ENCODE data around the gene TCERG1L.

The TCERG1L gene

GRCh38 chr10:131311661-131312477, at the start of gene TCERG1L:
TCERG1L (minus strand) TSS chr10:131311721; CDS start chr10:131311635, 86 bp downstream.
- Histone ChIP-seq H3K9ac (no peak within 1 kb of the TSS), H3K79me2 (no peaks in the 10 kb centered on the region), H3K4me3 (ENCODE audit: low read depth, low read length) (peak within 1 kb of the TSS; percentile 11), H2AFZ (peak within 1 kb of the TSS; percentile 73), H3K4me2 (ENCODE audit: low read length) (peak within 1 kb of the TSS; percentile 47), H3K27me3 (ENCODE audit: control insufficient read depth, insufficient read depth, low read length) (no peaks in the 10 kb centered on the region), H3K36me3 (ENCODE audit: control insufficient read depth, insufficient read depth, low read length) (no peaks in the 10 kb centered on the region), H3K27ac (peak within 1 kb of the TSS; percentile 62), H3K9me3 (ENCODE audit: control insufficient read depth, low read length) (no peaks in the 10 kb centered on the region), H3K4me1 (peaks cover 3% of the 10 kb centered on the region)
- no peak for TF ChIP-seq CTCF (IDR thresholded peaks at IDR 0.05)

GRCh38 chr10:131358741-131359442, 47.4 kb upstream of the TCERG1L start:
- Histone ChIP-seq H3K9ac (no peak overlapping the region), H2AFZ (no peak overlapping the region), H3K36me3 (ENCODE audit: control insufficient read depth, insufficient read depth, low read length) (no peaks in the 10 kb centered on the region), H3K27ac (no peak overlapping the region), H3K27me3 (ENCODE audit: control insufficient read depth, insufficient read depth, low read length) (no peaks in the 10 kb centered on the region), H3K9me3 (ENCODE audit: control insufficient read depth, low read length) (no peaks in the 10 kb centered on the region), H3K4me3 (ENCODE audit: low read depth, low read length) (no peak overlapping the region), H3K79me2 (no peaks in the 10 kb centered on the region), H3K4me1 (no peaks in the 10 kb centered on the region), H3K4me2 (ENCODE audit: low read length) (no peak overlapping the region)
- TF ChIP-seq CTCF (IDR thresholded peaks at IDR 0.05): no peak

GRCh38 chr10:131356442-131356841, 44.9 kb upstream of the TCERG1L start:
- Histone ChIP-seq H3K9ac (no peak overlapping the region), H3K4me2 (ENCODE audit: low read length) (no peak overlapping the region), H3K4me1 (no peaks in the 10 kb centered on the region), H2AFZ (no peak overlapping the region), H3K79me2 (no peaks in the 10 kb centered on the region), H3K9me3 (ENCODE audit: control insufficient read depth, low read length) (no peaks in the 10 kb centered on the region), H3K4me3 (ENCODE audit: low read depth, low read length) (no peak overlapping the region), H3K27ac (no peak overlapping the region), H3K27me3 (ENCODE audit: control insufficient read depth, insufficient read depth, low read length) (no peaks in the 10 kb centered on the region), H3K36me3 (ENCODE audit: control insufficient read depth, insufficient read depth, low read length) (no peaks in the 10 kb centered on the region)
- TF ChIP-seq CTCF (IDR thresholded peaks at IDR 0.05): no peak

- no peak overlapping the region for H2AFZ ChIP-seq
- no peak overlapping the region for H3K9ac ChIP-seq
- TF ChIP-seq CTCF (IDR thresholded peaks at IDR 0.05): no peak
- H3K4me1 ChIP-seq: no peaks in the 10 kb centered on the region
- H3K27me3 ChIP-seq (ENCODE audit: control insufficient read depth, insufficient read depth, low read length): no peaks in the 10 kb centered on the region
- no peak overlapping the region for H3K27ac ChIP-seq
- H3K36me3 ChIP-seq (ENCODE audit: control insufficient read depth, insufficient read depth, low read length): no peaks in the 10 kb centered on the region
- no peaks in the 10 kb centered on the region for H3K79me2 ChIP-seq
- no peak overlapping the region for H3K4me3 ChIP-seq (ENCODE audit: low read depth, low read length)
- no peaks in the 10 kb centered on the region for H3K9me3 ChIP-seq (ENCODE audit: control insufficient read depth, low read length)
- H3K4me2 ChIP-seq (ENCODE audit: low read length): no peak overlapping the region
Observed at GRCh38 chr10:131355881-131356280, 44.4 kb upstream of the TCERG1L start.
